IMR-90 (cell line): Measurements from ENCODE around the gene SLC37A1. TPM values are rescaled to one million over a fixed set of nuclear protein-coding genes. Genes with fewer than 3 reads are reported as not detected.

Experiments used
- ATAC-seq: fragments of 200-7000 bp; cut with Tn5 transposase; 2 replicates; pipeline ENCODE4 v1.9.1; 2020; ENCODE audit warnings: low read depth, mild to moderate bottlenecking, moderate library complexity
- BruUV-seq: library from RNA; stranded (reverse); fragments of 400-500 nt; replicated peaks from 2 replicates; lab custom pipeline; 2021; lab: Mats Ljungman, UMichigan
- CTCF ChIA-PET: fragments of 300-600 bp; formaldehyde crosslinking; extraction: SDS; loops from one replicate; lab custom pipeline; 2021; ENCODE audit warnings: antibody characterized with exemption; lab: Yijun Ruan, JAX
- POLR2A ChIA-PET: fragments of 300-600 bp; sonication (Branson Sonifier 250); formaldehyde crosslinking; loops from one replicate; lab custom pipeline; 2022; ENCODE audit warnings: antibody characterized with exemption; ENCODE audit not compliant: unreplicated experiment; lab: Charles Lee
- DNase-seq: peaks from one replicate; pipeline ENCODE4 v3.0.0; 2013
- H2AFZ ChIP-seq: replicated peaks from 2 replicates; pipeline ENCODE3; 2013; ENCODE audit warnings: low read length, mild to moderate bottlenecking; ENCODE audit not compliant: poor library complexity
- H2AK5ac ChIP-seq: 2 replicates; pipeline ENCODE4 v1.6.1; 2013; ENCODE audit warnings: low read depth, low read length, inconsistent platforms
- H2AK9ac ChIP-seq: replicated peaks from 2 replicates; pipeline ENCODE3; 2013; ENCODE audit warnings: mild to moderate bottlenecking, low read depth, low read length, moderate library complexity; ENCODE audit not compliant: poor library complexity
- H2BK120ac ChIP-seq: 2 replicates; pipeline ENCODE4 v1.6.1; 2013; ENCODE audit warnings: low read depth, low read length, inconsistent platforms
- H2BK15ac ChIP-seq: 3 replicates; pipeline ENCODE4 v1.6.1; 2013; ENCODE audit warnings: low read depth, low read length, inconsistent platforms
- H2BK20ac ChIP-seq: 2 replicates; pipeline ENCODE4 v1.6.1; 2013; ENCODE audit warnings: low read depth, mild to moderate bottlenecking, inconsistent platforms, low read length, moderate library complexity
- H2BK5ac ChIP-seq: 2 replicates; pipeline ENCODE4 v1.6.1; 2013; ENCODE audit warnings: mild to moderate bottlenecking, low read depth, low read length, inconsistent platforms; ENCODE audit not compliant: poor library complexity, severe bottlenecking
- H3K14ac ChIP-seq: replicated peaks from 2 replicates; pipeline ENCODE4 v1.6.1; 2013; ENCODE audit warnings: low read depth, low read length, inconsistent platforms
- H3K18ac ChIP-seq: 2 replicates; pipeline ENCODE4 v1.6.1; 2013; ENCODE audit warnings: low read depth, low read length, control low read depth
- H3K23ac ChIP-seq: 2 replicates; pipeline ENCODE4 v1.6.1; 2013; ENCODE audit warnings: low read depth, low read length, inconsistent platforms
- H3K27ac ChIP-seq: 2 replicates; pipeline ENCODE4 v1.5.1; 2013; ENCODE audit warnings: mild to moderate bottlenecking, control low read depth, low read length; ENCODE audit not compliant: insufficient read depth
- H3K27me3 ChIP-seq: 2 replicates; pipeline ENCODE4 v1.6.1; 2013; ENCODE audit warnings: low read length; ENCODE audit not compliant: control insufficient read depth, insufficient read depth
- H3K36me3 ChIP-seq: 2 replicates; pipeline ENCODE4 v1.6.1; 2013; ENCODE audit warnings: low read length, mixed read lengths; ENCODE audit not compliant: control insufficient read depth, insufficient read depth
- H3K4ac ChIP-seq: 2 replicates; pipeline ENCODE4 v1.6.1; 2013; ENCODE audit warnings: low read depth, low read length, inconsistent platforms
- H3K4me1 ChIP-seq: 2 replicates; pipeline ENCODE4 v1.6.1; 2013; ENCODE audit warnings: low read length, mixed read lengths; ENCODE audit not compliant: control insufficient read depth, insufficient read depth
- H3K4me2 ChIP-seq: 2 replicates; pipeline ENCODE4 v1.6.1; 2013; ENCODE audit warnings: low read depth, mild to moderate bottlenecking, control low read depth, low read length, moderate library complexity
- H3K4me3 ChIP-seq: 2 replicates; pipeline ENCODE4 v1.5.1; 2013; ENCODE audit warnings: low read depth, mild to moderate bottlenecking, control low read depth, low read length, moderate library complexity; ENCODE audit not compliant: insufficient read depth
- H3K56ac ChIP-seq: 2 replicates; pipeline ENCODE4 v1.6.1; 2013; ENCODE audit warnings: low read length, inconsistent platforms; ENCODE audit not compliant: insufficient read depth; ENCODE audit errors: extremely low read depth
- H3K79me1 ChIP-seq, 2 experiments: 2 replicates each; pipeline ENCODE4 v1.6.1; 2013; ENCODE audit warnings: low read length in 2 of 2, inconsistent platforms in 1 of 2, low read depth in 1 of 2
- H3K9ac ChIP-seq: 2 replicates; pipeline ENCODE4 v1.6.1; 2013; ENCODE audit warnings: low read depth, low read length, control low read depth
- H3K9me1 ChIP-seq: 2 replicates; pipeline ENCODE4 v1.6.1; 2013; ENCODE audit warnings: low read length, inconsistent platforms; ENCODE audit not compliant: insufficient read depth
- H3K9me3 ChIP-seq: 2 replicates; pipeline ENCODE4 v1.6.1; 2013; ENCODE audit warnings: low read length; ENCODE audit not compliant: control insufficient read depth, insufficient read depth
- H4K20me1 ChIP-seq: 2 replicates; pipeline ENCODE4 v1.6.1; 2013; ENCODE audit warnings: low read length, inconsistent platforms; ENCODE audit not compliant: insufficient read depth
- H4K5ac ChIP-seq: 2 replicates; pipeline ENCODE4 v1.6.1; 2013; ENCODE audit warnings: mild to moderate bottlenecking, low read depth, low read length, control low read depth
- H4K8ac ChIP-seq, 2 experiments: 2 replicates each; pipeline ENCODE4 v1.6.1; 2013; ENCODE audit warnings: low read depth in 2 of 2, low read length in 2 of 2, control low read depth in 1 of 2, inconsistent platforms in 1 of 2
- H4K91ac ChIP-seq: 2 replicates; pipeline ENCODE4 v1.6.1; 2013; ENCODE audit warnings: low read depth, low read length, inconsistent platforms; ENCODE audit not compliant: insufficient read depth
- BHLHE40 ChIP-seq: fragments of 150-350 bp; IDR thresholded peaks from 2 replicates; pipeline ENCODE4 v1.6.1; 2016; ENCODE audit warnings: mild to moderate bottlenecking, low read depth, low read length
- CEBPB ChIP-seq: IDR thresholded peaks from 2 replicates; pipeline ENCODE4 v1.6.1; 2012; ENCODE audit warnings: low read depth, low read length, improper control_type of control experiment
- CHD1 ChIP-seq: IDR thresholded peaks from 2 replicates; pipeline ENCODE4 v1.6.1; 2012; ENCODE audit warnings: low read depth, low read length, improper control_type of control experiment
- CTCF ChIP-seq: conservative IDR thresholded peaks from 2 replicates; pipeline ENCODE4 v1.5.1; 2012; ENCODE audit warnings: mild to moderate bottlenecking, low read depth, low read length, improper control_type of control experiment
- ELK1 ChIP-seq: fragments of 150-350 bp; IDR thresholded peaks from 2 replicates; pipeline ENCODE4 v1.6.1; 2016; ENCODE audit warnings: low read depth, mild to moderate bottlenecking, low read length, moderate library complexity, borderline replicate concordance
- FOS ChIP-seq: fragments of 150-350 bp; IDR thresholded peaks from 2 replicates; pipeline ENCODE4 v1.6.1; 2016; ENCODE audit warnings: low read depth, low read length
- MAFK ChIP-seq: IDR thresholded peaks from 2 replicates; pipeline ENCODE4 v1.6.1; 2012; ENCODE audit warnings: low read depth, low read length, improper control_type of control experiment
- MAZ ChIP-seq: IDR thresholded peaks from 2 replicates; pipeline ENCODE4 v1.6.1; 2012; ENCODE audit warnings: low read depth, mild to moderate bottlenecking, low read length, improper control_type of control experiment, moderate library complexity, borderline replicate concordance
- MXI1 ChIP-seq: IDR thresholded peaks from 2 replicates; pipeline ENCODE4 v1.6.1; 2012; ENCODE audit warnings: low read depth, mild to moderate bottlenecking, low read length, moderate library complexity, borderline replicate concordance
- NFE2L2 ChIP-seq: fragments of 150-350 bp; IDR thresholded peaks from 2 replicates; pipeline ENCODE4 v1.6.1; 2016; ENCODE audit warnings: low read depth, mild to moderate bottlenecking, low read length
- POLR2A ChIP-seq: IDR thresholded peaks from 2 replicates; pipeline ENCODE4 v1.6.1; 2012; ENCODE audit warnings: mild to moderate bottlenecking, low read depth, low read length
- RAD21 ChIP-seq: IDR thresholded peaks from 2 replicates; pipeline ENCODE4 v1.6.1; 2012; ENCODE audit warnings: low read length, improper control_type of control experiment
- RCOR1 ChIP-seq: IDR thresholded peaks from 2 replicates; pipeline ENCODE4 v1.6.1; 2012; ENCODE audit warnings: mild to moderate bottlenecking, low read length, improper control_type of control experiment; ENCODE audit not compliant: insufficient replicate concordance
- RFX5 ChIP-seq: IDR thresholded peaks from 2 replicates; pipeline ENCODE4 v1.8.0; 2012; ENCODE audit warnings: low read depth, mild to moderate bottlenecking, low read length, moderate library complexity
- SMC3 ChIP-seq: fragments of 150-350 bp; IDR thresholded peaks from 2 replicates; pipeline ENCODE4 v1.6.1; 2016; ENCODE audit warnings: low read depth, mild to moderate bottlenecking, antibody characterized with exemption, low read length, moderate library complexity
- WGBS, 2 experiments: methylation state at CpG; one replicate each; pipeline versions ENCODE4 v1.1.5 to v1.1.7; 2013; ENCODE audit warnings: missing lambda C conversion rate in 2 of 2; ENCODE audit not compliant: insufficient read length in 1 of 2; ENCODE audit errors: extremely low coverage in 2 of 2; 5-methylcytosine and 5-hydroxymethylcytosine counted together
- dilution Hi-C: fragments of 300-500 bp; cut with HindIII; formaldehyde crosslinking; loops from one replicate; pipeline ENCODE4 v1.14.3; 2018; ENCODE audit warnings: low sequenced_read_pairs; ENCODE audit not compliant: unreplicated experiment
- in situ Hi-C: fragments of 300-500 bp; cut with MboI; formaldehyde crosslinking; loops from 3 replicates; pipeline ENCODE4 v1.14.3; 2019; ENCODE audit warnings: low sequenced_read_pairs, inconsistent platforms, mixed read lengths
- intact Hi-C: fragments of 100-400 bp; cut with micrococcal nuclease; formaldehyde crosslinking; loops from 2 replicates; pipeline ENCODE4 v1.10.0; 2022
- polyA plus RNA-seq, 3 experiments: library from polyadenylated mRNA; depleted of rRNA; stranded (reverse); fragments of >200 nt; gene quantifications; 2 replicates each; pipeline ENCODE4 v1.2.3, GENCODE V29; 2012; ENCODE audit warnings: low replicate concordance in 1 of 3
- total RNA-seq: library from RNA; depleted of rRNA; stranded (reverse); fragments of >200 nt; gene quantifications from 2 replicates; pipeline ENCODE4 v1.2.3, GENCODE V29; 2012
- TF ChIP-seq, protein P1 (sequence below): fragments of 150-350 bp; IDR thresholded peaks from 2 replicates; pipeline ENCODE4 v1.6.1; 2017; ENCODE audit warnings: mild to moderate bottlenecking, antibody characterized with exemption, low read length, low read depth

The SLC37A1 gene
- total and polyA plus RNA-seq, 2 of the 4 experiments (the other 2 are of a cell fraction), result 0.36 to 0.48 TPM

GRCh38 chr21:42587036-42587435, 73.4 kb downstream of the SLC37A1 start:
- dilution Hi-C loops (no loop called here), in situ Hi-C loops (loop anchor here (10.0 kb wide), 1 partner anchor 198 kb away; no protein-coding TSS in a partner anchor), intact Hi-C loops (no loop called here)
- Histone ChIP-seq H2AK9ac (peak overlapping the region; percentile 16), H4K20me1 (no peaks in the 10 kb centered on the region), H3K9ac (no peak overlapping the region), H2AK5ac (no peak overlapping the region), H4K5ac (no peak overlapping the region), H4K91ac (no peak overlapping the region), H2BK20ac (no peak overlapping the region), H2AFZ (no peak overlapping the region), H3K4me3 (no peak overlapping the region), H3K56ac (no peak overlapping the region), H4K8ac (no peak overlapping the region), H3K4ac (no peak overlapping the region), H3K27me3 (peaks cover 6% of the 10 kb centered on the region; the same call in 1 of the 2 replicates), H3K79me1 (no peaks in the 10 kb centered on the region), H2BK5ac (no peak overlapping the region), H3K27ac (no peak overlapping the region), H3K36me3 (no peaks in the 10 kb centered on the region), H3K14ac (no peak overlapping the region), H3K4me1 (no peaks in the 10 kb centered on the region), H2BK120ac (no peak overlapping the region), H2BK15ac (no peak overlapping the region), H3K18ac (no peak overlapping the region), H3K9me1 (no peaks in the 10 kb centered on the region), H3K4me2 (no peak overlapping the region), H3K9me3 (no peaks in the 10 kb centered on the region), H3K23ac (no peak overlapping the region)
- DNase-seq, result no peak
- no peak for ATAC-seq
- CTCF ChIA-PET, result no interaction called here
- POLR2A ChIA-PET, result no interaction called here
- WGBS, 2 experiments, result 90% methylated on average over 11 of the region's 15 CpGs; no CpG with 5 or more reads in 1 of the 2 experiments
- no TSS peak for BruUV-seq
- TF ChIP-seq FOS (no peak), RCOR1 (no peak), RFX5 (no peak), CHD1 (no peak), POLR2A (no peak), BHLHE40 (no peak), NFE2L2 (no peak), MXI1 (no peak), RAD21 (no peak), MAFK (no peak), ELK1 (no peak), SMC3 (no peak), CEBPB (no peak), MAZ (no peak), CTCF (no peak)
- TF ChIP-seq, protein P1, sequence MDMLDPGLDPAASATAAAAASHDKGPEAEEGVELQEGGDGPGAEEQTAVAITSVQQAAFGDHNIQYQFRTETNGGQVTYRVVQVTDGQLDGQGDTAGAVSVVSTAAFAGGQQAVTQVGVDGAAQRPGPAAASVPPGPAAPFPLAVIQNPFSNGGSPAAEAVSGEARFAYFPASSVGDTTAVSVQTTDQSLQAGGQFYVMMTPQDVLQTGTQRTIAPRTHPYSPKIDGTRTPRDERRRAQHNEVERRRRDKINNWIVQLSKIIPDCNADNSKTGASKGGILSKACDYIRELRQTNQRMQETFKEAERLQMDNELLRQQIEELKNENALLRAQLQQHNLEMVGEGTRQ, result no peak
